GM12878 (cell line): Measurements from ENCODE around the gene NOS1AP. TPM values are rescaled to one million over a fixed set of nuclear protein-coding genes. Genes with fewer than 3 reads are reported as not detected.

Experiments
- ATAC-seq: fragments of 200-7000 bp; cut with Tn5 transposase; 3 replicates; pipeline ENCODE4 v1.9.1; 2020; ENCODE audit warnings: mild to moderate bottlenecking, moderate library complexity
- BruUV-seq: library from RNA; stranded (reverse); fragments of 400-500 nt; replicated peaks from 2 replicates; lab custom pipeline; 2021; lab: Mats Ljungman, UMichigan
- CTCF ChIA-PET: fragments of 300-600 bp; sonication (Branson Sonifier 250); formaldehyde crosslinking; extraction: SDS; loops from one replicate; lab custom pipeline; 2021; ENCODE audit warnings: inconsistent platforms; lab: Yijun Ruan, JAX
- POLR2A ChIA-PET: fragments of 350-600 bp; formaldehyde crosslinking; extraction: SDS; loops from one replicate; lab custom pipeline; 2021; ENCODE audit warnings: inconsistent platforms; lab: Charles Lee
- RAD21 ChIA-PET: fragments of 300-600 bp; sonication (Branson Sonifier 250); formaldehyde crosslinking; loops from one replicate; lab custom pipeline; 2023; ENCODE audit warnings: antibody characterized with exemption; ENCODE audit not compliant: unreplicated experiment; lab: Charles Lee
- SMC1A ChIA-PET: fragments of 300-600 bp; sonication (Branson Sonifier 250); formaldehyde crosslinking; loops from one replicate; lab custom pipeline; 2023; ENCODE audit not compliant: unreplicated experiment, uncharacterized antibody; lab: Charles Lee
- DNase-seq: peaks from one replicate; pipeline ENCODE4 v3.0.0-alpha.2; 2011; ENCODE audit warnings: low read depth, low spot score
- FAIRE-seq: peaks from 3 replicates; lab custom pipeline; 2011; peaks lifted over from hg19 to GRCh38; lab: Jason Lieb, UNC
- H2AFZ ChIP-seq: 2 replicates; pipeline ENCODE4 v1.6.0; 2011; ENCODE audit warnings: low read depth, low read length, control low read depth; ENCODE audit not compliant: control insufficient read depth
- H3K27ac ChIP-seq: 2 replicates; pipeline ENCODE4 v1.5.1; 2011; ENCODE audit warnings: control low read depth; ENCODE audit not compliant: control insufficient read depth, insufficient read depth
- H3K27me3 ChIP-seq, 2 experiments: replicated peaks in 1 of 2; 2 replicates each; pipeline versions ENCODE4 v1.6.0 to v1.6.1; 2011; ENCODE audit warnings: low read length in 1 of 2; ENCODE audit not compliant: control insufficient read depth in 2 of 2, insufficient read depth in 2 of 2
- H3K36me3 ChIP-seq, 2 experiments: 2 replicates each; pipeline ENCODE4 v1.5.1; 2011; ENCODE audit warnings: low read length in 1 of 2; ENCODE audit not compliant: control insufficient read depth in 2 of 2, insufficient read depth in 2 of 2
- H3K4me1 ChIP-seq: 2 replicates; pipeline ENCODE4 v1.6.1; 2011; ENCODE audit warnings: mild to moderate bottlenecking, low read length, moderate library complexity, mixed read lengths; ENCODE audit not compliant: control insufficient read depth, insufficient read depth
- H3K4me2 ChIP-seq: 2 replicates; pipeline ENCODE4 v1.6.0; 2011; ENCODE audit warnings: control low read depth; ENCODE audit not compliant: control insufficient read depth, insufficient read depth
- H3K4me3 ChIP-seq: fragments of 200-600 bp; sonication (generic); 2 replicates; pipeline ENCODE4 v1.5.1; 2016
- H3K79me2 ChIP-seq: 2 replicates; pipeline ENCODE4 v1.6.0; 2011; ENCODE audit warnings: low read length; ENCODE audit not compliant: control insufficient read depth, insufficient read depth
- H3K9ac ChIP-seq: 2 replicates; pipeline ENCODE4 v1.8.0; 2011; ENCODE audit warnings: low read length, control low read depth, mixed read lengths; ENCODE audit not compliant: control insufficient read depth, insufficient read depth
- H3K9me3 ChIP-seq: replicated peaks from 3 replicates; pipeline ENCODE4 v1.5.1; 2011; ENCODE audit warnings: mild to moderate bottlenecking, low read length; ENCODE audit not compliant: control insufficient read depth, insufficient read depth
- H4K20me1 ChIP-seq: 2 replicates; pipeline ENCODE4 v1.6.0; 2011; ENCODE audit not compliant: control insufficient read depth, insufficient read depth
- JUNB ChIP-seq: IDR thresholded peaks from 2 replicates; pipeline ENCODE4 v1.6.1; 2016; ENCODE audit warnings: antibody characterized with exemption, mild to moderate bottlenecking
- PML ChIP-seq: IDR thresholded peaks from 2 replicates; pipeline ENCODE4 v1.6.1; 2012; ENCODE audit warnings: low read length, inconsistent platforms
- TAF1 ChIP-seq: IDR thresholded peaks from 2 replicates; pipeline ENCODE4 v1.6.1; 2011; ENCODE audit warnings: mild to moderate bottlenecking, low read depth, low read length, borderline replicate concordance
- TCF12 ChIP-seq: IDR thresholded peaks from 2 replicates; pipeline ENCODE4 v1.6.1; 2011; ENCODE audit warnings: low read depth, mild to moderate bottlenecking, low read length
- TCF7 ChIP-seq: IDR thresholded peaks from 2 replicates; pipeline ENCODE4 v1.6.1; 2014; ENCODE audit warnings: antibody characterized with exemption, borderline replicate concordance
- ZZZ3 ChIP-seq: IDR thresholded peaks from 2 replicates; pipeline ENCODE4 v1.6.1; 2011; ENCODE audit warnings: low read depth; ENCODE audit not compliant: control insufficient read depth, insufficient read length
- WGBS: methylation state at CpG from one replicate; pipeline ENCODE4 v1.1.6; 2016; ENCODE audit warnings: low lambda C conversion rate; ENCODE audit not compliant: insufficient replicate concordance, insufficient coverage; ENCODE audit errors: missing lambda C conversion rate; 5-methylcytosine and 5-hydroxymethylcytosine counted together
- in situ Hi-C: fragments of 300-500 bp; cut with MboI; formaldehyde crosslinking; loops from 9 replicates; pipeline ENCODE4 v1.14.3; 2018; ENCODE audit warnings: mixed read lengths
- intact Hi-C: fragments of 100-400 bp; cut with micrococcal nuclease; formaldehyde crosslinking; loops from one replicate; pipeline ENCODE4 v1.14.2; 2022; ENCODE audit not compliant: unreplicated experiment
- polyA plus RNA-seq, 11 experiments: library from polyadenylated mRNA; depleted of rRNA in 4 of 11; unstranded in 6 of 11; stranded (reverse) in 5 of 11; fragments of >200 nt; fragmentation: Nextera tagmentation in 4 of 11; fragmentation: Illumina TruSeq in 1 of 11; extraction: Ambion mirVana in 4 of 11; extraction: Trizol in 1 of 11; gene quantifications; 1 replicate in 1 of 11; 2 replicates in 10 of 11; pipeline versions ENCODE4 v1.2.1 to v1.2.3, GENCODE V29; 2011 to 2016; ENCODE audit warnings: inconsistent platforms in 2 of 11, missing spikeins in 2 of 11, low read depth in 1 of 11
- total RNA-seq, 4 experiments: library from RNA; depleted of rRNA in 3 of 4; stranded (reverse); fragments of >200 nt in 3 of 4; fragmentation: Illumina TruSeq in 1 of 4; extraction: Trizol in 1 of 4; gene quantifications; 2 replicates each; pipeline versions ENCODE4 v1.2.1 to v1.2.3, GENCODE V29; 2013 to 2021
- TF ChIP-seq, protein P1 (sequence below): fragments of 450-650 bp; IDR thresholded peaks from 2 replicates; pipeline ENCODE4 v1.6.1; 2014; ENCODE audit warnings: mild to moderate bottlenecking
- TF ChIP-seq, protein P2 (sequence below): IDR thresholded peaks from 2 replicates; pipeline ENCODE4 v1.6.1; 2011; ENCODE audit warnings: low read depth, low read length, improper control_type of control experiment, borderline replicate concordance
- TF ChIP-seq, protein P3 (sequence below): IDR thresholded peaks from 2 replicates; pipeline ENCODE4 v1.6.1; 2012; ENCODE audit warnings: low read depth, low read length, improper control_type of control experiment
- TF ChIP-seq, protein P4 (sequence below): fragments of 450-650 bp; IDR thresholded peaks from 2 replicates; pipeline ENCODE4 v1.6.1; 2018; ENCODE audit warnings: mild to moderate bottlenecking, low read depth, moderate library complexity; ENCODE audit not compliant: partially characterized antibody

NOS1AP gene
- total and polyA plus RNA-seq, 10 of the 15 experiments (the other 5 are each of a cell fraction or from before 2014, with no cell fraction given): 0.03 to 0.15 TPM; not detected in 8

DNA sequence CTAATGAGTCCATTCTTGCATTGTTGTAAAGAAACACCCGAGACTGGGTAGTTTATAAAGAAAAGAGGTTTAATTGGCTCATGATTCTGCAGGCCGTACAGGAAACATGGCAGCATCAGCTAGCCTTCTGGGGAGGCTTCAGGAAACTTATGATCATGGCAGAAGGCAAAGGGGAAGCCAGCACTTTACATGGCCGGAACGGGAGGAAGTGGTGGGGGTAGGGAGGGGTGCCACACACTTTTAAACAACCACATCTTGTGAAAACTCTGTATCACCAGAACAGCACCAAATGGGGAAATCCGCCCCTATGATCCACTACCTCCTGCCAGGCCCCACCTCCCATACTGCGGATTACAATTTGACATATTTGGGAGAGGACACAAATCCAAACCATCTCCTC is 43.9 kb downstream of the NOS1AP start:
- no peak overlapping the region for H2AFZ ChIP-seq
- ChIA-PET RAD21 (no interaction called here), POLR2A (no interaction called here), CTCF (no interaction called here), SMC1A (no interaction called here)
- H3K9me3 ChIP-seq: no peaks in the 10 kb centered on the region; the same call in 2 of the 3 replicates
- H3K4me2 ChIP-seq: no peak overlapping the region
- no peak for TF ChIP-seq TAF1
- no peak for TF ChIP-seq JUNB
- H3K36me3 ChIP-seq: no peaks in the 10 kb centered on the region
- FAIRE-seq (no peak), ATAC-seq (no peak), DNase-seq (no peak)
- no peaks in the 10 kb centered on the region for H3K4me1 ChIP-seq
- H3K4me3 ChIP-seq: no peak overlapping the region
- no peaks in the 10 kb centered on the region for H4K20me1 ChIP-seq
- intact Hi-C loops: no loop called here
- no peaks in the 10 kb centered on the region for H3K79me2 ChIP-seq
- WGBS: 44% methylated on average over 6 of the region's 6 CpGs
- H3K27ac ChIP-seq: no peak overlapping the region
- no peaks in the 10 kb centered on the region; a peak in 2 of 4 replicates for H3K27me3 ChIP-seq
- in situ Hi-C loops: no loop called here
- no peak overlapping the region for H3K9ac ChIP-seq
- BruUV-seq: no TSS peak

DNA sequence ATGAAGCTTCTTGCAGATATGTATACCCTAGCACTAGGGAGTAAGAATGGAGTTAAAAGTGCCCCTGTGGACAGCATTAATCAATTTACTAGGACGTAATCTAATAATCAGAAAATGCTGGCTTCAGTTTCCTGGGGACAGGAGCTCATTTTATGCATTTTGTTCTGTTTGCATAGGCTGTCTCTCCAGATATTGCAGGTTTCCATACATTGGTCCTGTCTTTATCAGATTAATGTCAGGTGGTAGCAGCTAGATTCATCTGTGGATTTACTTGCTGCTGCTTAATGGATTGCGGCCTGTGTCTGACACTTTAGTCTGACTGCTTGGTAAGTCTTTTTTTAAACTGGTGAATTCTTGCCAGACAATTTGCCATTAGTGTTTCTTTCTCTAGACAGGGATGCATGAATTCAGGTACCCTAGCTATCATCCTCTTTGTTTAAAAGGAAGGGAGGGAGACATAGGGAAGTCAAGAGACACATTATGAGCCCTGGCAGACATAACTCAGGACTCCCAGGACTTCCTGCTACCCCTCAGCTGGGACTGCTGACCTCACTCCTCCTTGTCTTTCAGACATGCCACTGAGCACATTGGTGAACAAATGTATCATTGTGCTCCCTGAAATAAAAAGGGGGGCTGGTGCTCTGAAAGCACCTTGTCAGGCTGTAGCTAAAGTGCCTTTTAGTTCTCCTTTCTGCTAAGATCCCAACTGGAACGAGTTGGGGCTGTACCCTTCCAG is 47.7 kb downstream of the NOS1AP start:
- H3K79me2 ChIP-seq: no peaks in the 10 kb centered on the region
- no peak overlapping the region for H3K4me2 ChIP-seq
- no peaks in the 10 kb centered on the region for H3K9me3 ChIP-seq
- H3K4me1 ChIP-seq: no peaks in the 10 kb centered on the region
- CTCF ChIA-PET: no interaction called here
- no peaks in the 10 kb centered on the region for H3K36me3 ChIP-seq
- no peak overlapping the region for H3K9ac ChIP-seq
- no peak for ATAC-seq
- H3K27ac ChIP-seq: no peak overlapping the region
- 17% methylated on average over 3 of the region's 3 CpGs for WGBS
- SMC1A ChIA-PET: interaction anchor here (0.6 kb wide), 1 partner anchor 234 kb away, joined by 4 read pairs; no protein-coding TSS in a partner anchor
- in situ Hi-C loops (no loop called here), intact Hi-C loops (no loop called here)
- DNase-seq: no peak
- H3K4me3 ChIP-seq: no peak overlapping the region
- no peaks in the 10 kb centered on the region for H4K20me1 ChIP-seq
- FAIRE-seq: no peak
- H2AFZ ChIP-seq: no peak overlapping the region
- POLR2A ChIA-PET: no interaction called here
- no peaks in the 10 kb centered on the region; a peak in 2 of 4 replicates for H3K27me3 ChIP-seq
- RAD21 ChIA-PET: no interaction called here
- no TSS peak for BruUV-seq
- TF ChIP-seq, protein P1, sequence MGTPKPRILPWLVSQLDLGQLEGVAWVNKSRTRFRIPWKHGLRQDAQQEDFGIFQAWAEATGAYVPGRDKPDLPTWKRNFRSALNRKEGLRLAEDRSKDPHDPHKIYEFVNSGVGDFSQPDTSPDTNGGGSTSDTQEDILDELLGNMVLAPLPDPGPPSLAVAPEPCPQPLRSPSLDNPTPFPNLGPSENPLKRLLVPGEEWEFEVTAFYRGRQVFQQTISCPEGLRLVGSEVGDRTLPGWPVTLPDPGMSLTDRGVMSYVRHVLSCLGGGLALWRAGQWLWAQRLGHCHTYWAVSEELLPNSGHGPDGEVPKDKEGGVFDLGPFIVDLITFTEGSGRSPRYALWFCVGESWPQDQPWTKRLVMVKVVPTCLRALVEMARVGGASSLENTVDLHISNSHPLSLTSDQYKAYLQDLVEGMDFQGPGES: no peak
- TF ChIP-seq, protein P2, sequence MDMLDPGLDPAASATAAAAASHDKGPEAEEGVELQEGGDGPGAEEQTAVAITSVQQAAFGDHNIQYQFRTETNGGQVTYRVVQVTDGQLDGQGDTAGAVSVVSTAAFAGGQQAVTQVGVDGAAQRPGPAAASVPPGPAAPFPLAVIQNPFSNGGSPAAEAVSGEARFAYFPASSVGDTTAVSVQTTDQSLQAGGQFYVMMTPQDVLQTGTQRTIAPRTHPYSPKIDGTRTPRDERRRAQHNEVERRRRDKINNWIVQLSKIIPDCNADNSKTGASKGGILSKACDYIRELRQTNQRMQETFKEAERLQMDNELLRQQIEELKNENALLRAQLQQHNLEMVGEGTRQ: no peak
- no peak for TF ChIP-seq PML
- TF ChIP-seq, protein P3, sequence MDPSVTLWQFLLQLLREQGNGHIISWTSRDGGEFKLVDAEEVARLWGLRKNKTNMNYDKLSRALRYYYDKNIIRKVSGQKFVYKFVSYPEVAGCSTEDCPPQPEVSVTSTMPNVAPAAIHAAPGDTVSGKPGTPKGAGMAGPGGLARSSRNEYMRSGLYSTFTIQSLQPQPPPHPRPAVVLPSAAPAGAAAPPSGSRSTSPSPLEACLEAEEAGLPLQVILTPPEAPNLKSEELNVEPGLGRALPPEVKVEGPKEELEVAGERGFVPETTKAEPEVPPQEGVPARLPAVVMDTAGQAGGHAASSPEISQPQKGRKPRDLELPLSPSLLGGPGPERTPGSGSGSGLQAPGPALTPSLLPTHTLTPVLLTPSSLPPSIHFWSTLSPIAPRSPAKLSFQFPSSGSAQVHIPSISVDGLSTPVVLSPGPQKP: no peak
- no peak for TF ChIP-seq TCF7
- no peak for TF ChIP-seq ZZZ3
- TF ChIP-seq TCF12: no peak
- TF ChIP-seq, protein P4, sequence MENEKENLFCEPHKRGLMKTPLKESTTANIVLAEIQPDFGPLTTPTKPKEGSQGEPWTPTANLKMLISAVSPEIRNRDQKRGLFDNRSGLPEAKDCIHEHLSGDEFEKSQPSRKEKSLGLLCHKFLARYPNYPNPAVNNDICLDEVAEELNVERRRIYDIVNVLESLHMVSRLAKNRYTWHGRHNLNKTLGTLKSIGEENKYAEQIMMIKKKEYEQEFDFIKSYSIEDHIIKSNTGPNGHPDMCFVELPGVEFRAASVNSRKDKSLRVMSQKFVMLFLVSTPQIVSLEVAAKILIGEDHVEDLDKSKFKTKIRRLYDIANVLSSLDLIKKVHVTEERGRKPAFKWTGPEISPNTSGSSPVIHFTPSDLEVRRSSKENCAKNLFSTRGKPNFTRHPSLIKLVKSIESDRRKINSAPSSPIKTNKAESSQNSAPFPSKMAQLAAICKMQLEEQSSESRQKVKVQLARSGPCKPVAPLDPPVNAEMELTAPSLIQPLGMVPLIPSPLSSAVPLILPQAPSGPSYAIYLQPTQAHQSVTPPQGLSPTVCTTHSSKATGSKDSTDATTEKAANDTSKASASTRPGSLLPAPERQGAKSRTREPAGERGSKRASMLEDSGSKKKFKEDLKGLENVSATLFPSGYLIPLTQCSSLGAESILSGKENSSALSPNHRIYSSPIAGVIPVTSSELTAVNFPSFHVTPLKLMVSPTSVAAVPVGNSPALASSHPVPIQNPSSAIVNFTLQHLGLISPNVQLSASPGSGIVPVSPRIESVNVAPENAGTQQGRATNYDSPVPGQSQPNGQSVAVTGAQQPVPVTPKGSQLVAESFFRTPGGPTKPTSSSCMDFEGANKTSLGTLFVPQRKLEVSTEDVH: no peak
